ENCODE results near the gene LITAFD. TPM values are rescaled to one million over a fixed set of nuclear protein-coding genes. Genes with fewer than 3 reads are reported as not detected.

The LITAFD gene
- total RNA-seq, 1 donor from 2014 or later, result not detected

DNA sequence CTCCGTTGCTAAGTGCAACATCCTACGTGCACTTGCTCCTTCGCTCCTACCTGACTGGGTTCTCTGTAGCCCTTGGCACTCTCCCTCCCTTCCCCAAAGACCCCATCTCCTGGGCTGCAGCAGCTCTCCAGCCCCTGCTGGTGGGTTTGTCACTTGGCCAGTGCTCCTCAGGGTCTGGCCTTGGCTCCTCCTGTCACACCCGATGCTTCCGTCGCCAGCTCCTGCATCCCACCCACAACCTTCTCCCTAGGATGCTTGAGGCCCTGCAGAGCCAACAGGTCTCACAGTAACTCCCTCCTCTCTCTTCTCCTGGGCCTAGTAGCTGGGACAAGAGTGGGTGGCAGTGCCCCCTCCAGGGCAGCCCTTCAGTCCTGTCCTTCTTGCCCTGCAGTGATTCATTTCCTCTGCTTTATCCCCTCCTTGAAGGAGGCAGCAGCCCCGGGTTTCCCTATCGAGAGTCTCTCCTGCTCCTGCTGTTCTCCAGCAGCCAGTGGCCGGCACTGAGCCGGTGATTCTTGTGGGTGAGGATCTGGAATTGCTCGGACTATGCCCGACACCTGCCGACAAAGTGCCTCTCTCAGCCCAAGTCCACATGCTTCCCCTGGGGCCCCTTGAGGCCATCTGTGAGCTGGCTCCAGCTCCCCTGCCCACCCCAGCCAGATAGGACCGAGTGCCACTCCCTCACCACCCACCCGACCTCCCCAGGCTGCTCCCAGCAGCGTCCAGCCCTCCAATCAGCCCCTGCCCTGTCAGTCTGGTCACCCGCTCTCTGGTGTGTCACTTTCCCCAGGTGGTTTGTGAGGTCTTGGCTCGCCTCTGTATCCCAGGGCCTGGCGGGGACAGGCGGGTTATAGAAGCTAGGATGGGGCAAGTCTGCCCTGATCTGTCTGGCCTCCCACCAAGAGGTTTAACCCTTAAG, 3.8 kb downstream of the LITAFD start:
- no peaks in the 10 kb centered on the region for H3K9me3 Mint-ChIP-seq (ENCODE audit: unreplicated experiment)
- H3K27me3 Mint-ChIP-seq (ENCODE audit: unreplicated experiment), result no peaks in the 10 kb centered on the region
- H3K27ac Mint-ChIP-seq (ENCODE audit: unreplicated experiment), result no peak overlapping the region
- peaks cover 19% of the 10 kb centered on the region for H3K36me3 Mint-ChIP-seq (ENCODE audit: unreplicated experiment)
- TF ChIP-seq, protein P1, sequence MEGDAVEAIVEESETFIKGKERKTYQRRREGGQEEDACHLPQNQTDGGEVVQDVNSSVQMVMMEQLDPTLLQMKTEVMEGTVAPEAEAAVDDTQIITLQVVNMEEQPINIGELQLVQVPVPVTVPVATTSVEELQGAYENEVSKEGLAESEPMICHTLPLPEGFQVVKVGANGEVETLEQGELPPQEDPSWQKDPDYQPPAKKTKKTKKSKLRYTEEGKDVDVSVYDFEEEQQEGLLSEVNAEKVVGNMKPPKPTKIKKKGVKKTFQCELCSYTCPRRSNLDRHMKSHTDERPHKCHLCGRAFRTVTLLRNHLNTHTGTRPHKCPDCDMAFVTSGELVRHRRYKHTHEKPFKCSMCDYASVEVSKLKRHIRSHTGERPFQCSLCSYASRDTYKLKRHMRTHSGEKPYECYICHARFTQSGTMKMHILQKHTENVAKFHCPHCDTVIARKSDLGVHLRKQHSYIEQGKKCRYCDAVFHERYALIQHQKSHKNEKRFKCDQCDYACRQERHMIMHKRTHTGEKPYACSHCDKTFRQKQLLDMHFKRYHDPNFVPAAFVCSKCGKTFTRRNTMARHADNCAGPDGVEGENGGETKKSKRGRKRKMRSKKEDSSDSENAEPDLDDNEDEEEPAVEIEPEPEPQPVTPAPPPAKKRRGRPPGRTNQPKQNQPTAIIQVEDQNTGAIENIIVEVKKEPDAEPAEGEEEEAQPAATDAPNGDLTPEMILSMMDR (IDR thresholded peaks at IDR 0.05), result no peak
- H3K4me1 Mint-ChIP-seq (ENCODE audit: unreplicated experiment), result peaks cover 16% of the 10 kb centered on the region
- H3K4me3 Mint-ChIP-seq (ENCODE audit: unreplicated experiment), result no peak overlapping the region
- no peak for DNase-seq (ENCODE audit: extremely low spot score, unreplicated experiment)

DNA sequence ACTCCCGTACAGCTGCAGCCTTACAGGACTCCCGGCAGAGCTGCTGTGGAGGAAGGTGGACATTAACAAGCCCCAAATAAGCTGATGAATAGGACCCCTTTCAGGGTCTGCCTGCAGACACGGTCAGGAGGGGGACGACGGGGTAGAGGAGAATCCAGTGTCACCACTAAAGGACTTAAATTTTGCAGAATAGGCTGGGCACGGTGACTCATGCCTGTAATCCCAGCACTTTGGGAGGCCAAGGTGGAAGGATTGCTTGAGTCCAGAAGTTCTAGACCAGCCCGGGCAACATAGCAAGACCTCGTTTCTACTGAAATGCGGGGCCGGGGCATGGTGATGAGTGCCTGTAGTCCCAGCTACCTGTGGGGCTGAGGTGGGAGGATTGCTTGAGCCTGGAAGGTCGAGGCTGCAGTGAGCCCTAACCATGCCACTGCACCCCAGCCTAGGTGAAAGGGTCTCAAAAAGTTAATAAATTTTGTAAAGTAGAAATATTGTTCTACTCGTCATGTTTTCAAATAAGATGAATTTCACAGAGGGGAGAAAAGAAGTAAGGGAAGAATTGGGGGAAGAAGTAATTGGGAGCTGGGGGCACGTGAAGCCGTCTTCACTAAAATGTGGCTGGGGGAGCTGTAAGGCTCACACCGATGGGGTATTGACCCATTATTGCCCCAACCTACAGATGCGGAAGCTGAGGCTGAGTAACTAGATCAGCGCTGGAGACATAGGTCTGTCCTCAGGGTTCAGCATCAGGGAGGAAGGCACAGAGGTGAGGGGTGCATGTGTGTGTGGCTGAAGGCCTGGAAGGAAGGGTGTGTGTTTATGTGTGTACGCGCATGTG, 4.7 kb downstream of the LITAFD start:
- H3K4me3 Mint-ChIP-seq (ENCODE audit: unreplicated experiment), result no peak overlapping the region
- TF ChIP-seq, protein P1 (IDR thresholded peaks at IDR 0.05), result no peak

DNA sequence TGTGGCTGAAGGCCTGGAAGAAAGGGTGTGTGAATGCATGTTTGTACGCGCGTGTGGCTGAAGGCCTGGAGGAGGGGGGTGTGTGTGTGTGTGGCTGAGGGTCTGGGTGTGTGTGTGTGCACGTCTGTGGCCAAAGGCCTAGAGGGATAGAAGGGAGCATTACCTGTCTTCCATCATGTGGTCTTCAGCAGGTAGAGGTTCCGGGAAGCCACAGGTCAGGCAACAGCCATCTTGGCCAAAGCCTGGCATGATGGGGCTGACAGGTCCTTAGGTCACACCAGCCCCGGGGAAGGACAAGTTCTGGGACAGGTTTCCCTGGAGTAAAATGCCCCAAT, 5.2 kb downstream of the LITAFD start:
- Mint-ChIP-seq H3K4me1 (ENCODE audit: unreplicated experiment) (peaks cover 21% of the 10 kb centered on the region), H3K27ac (ENCODE audit: unreplicated experiment) (no peak overlapping the region), H3K4me3 (ENCODE audit: unreplicated experiment) (no peak overlapping the region)

More for the DNA sequence above, 4.7 kb downstream of the LITAFD start:
- no peaks in the 10 kb centered on the region for H3K9me3 Mint-ChIP-seq (ENCODE audit: unreplicated experiment)
- no peak overlapping the region for H3K27ac Mint-ChIP-seq (ENCODE audit: unreplicated experiment)
- H3K36me3 Mint-ChIP-seq (ENCODE audit: unreplicated experiment), result peaks cover 26% of the 10 kb centered on the region
- peaks cover 19% of the 10 kb centered on the region for H3K4me1 Mint-ChIP-seq (ENCODE audit: unreplicated experiment)
- H3K27me3 Mint-ChIP-seq (ENCODE audit: unreplicated experiment), result no peaks in the 10 kb centered on the region
- DNase-seq (ENCODE audit: extremely low spot score, unreplicated experiment), result no peak

DNA sequence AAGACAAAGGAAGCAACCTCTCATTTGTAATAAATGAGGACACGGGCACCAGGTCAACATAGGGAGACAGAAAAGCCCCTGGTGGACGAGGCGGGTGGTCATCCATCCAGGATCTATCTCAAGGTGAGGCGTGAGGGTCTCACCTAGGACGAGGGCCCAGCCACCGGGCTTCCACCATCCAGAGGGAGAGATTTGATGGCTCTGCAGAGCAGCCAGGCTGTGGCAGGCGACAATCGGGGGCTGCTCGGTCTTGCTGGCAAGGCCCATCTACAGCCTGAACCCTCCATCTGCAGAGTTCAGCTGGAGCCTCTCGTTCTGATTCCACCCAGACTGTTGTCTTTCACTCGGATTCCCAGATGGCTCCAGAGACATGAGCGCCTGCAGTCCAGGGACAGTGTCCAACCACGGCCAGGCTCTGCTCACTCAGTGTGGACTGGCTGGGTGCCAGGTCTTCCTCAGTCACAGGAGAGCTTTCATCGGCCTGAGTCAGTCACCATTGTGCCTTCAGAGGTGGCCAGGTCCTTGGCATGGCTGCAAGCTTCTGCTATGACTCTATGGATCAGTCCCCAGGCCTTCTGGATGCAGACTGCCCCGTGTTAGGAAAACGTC, 5.9 kb downstream of the LITAFD start:
- no peak for DNase-seq (ENCODE audit: extremely low spot score, unreplicated experiment)
- Mint-ChIP-seq H3K4me3 (ENCODE audit: unreplicated experiment) (no peak overlapping the region), H3K4me1 (ENCODE audit: unreplicated experiment) (peaks cover 21% of the 10 kb centered on the region), H3K9me3 (ENCODE audit: unreplicated experiment) (no peaks in the 10 kb centered on the region), H3K36me3 (ENCODE audit: unreplicated experiment) (peaks cover 31% of the 10 kb centered on the region), H3K27me3 (ENCODE audit: unreplicated experiment) (no peaks in the 10 kb centered on the region), H3K27ac (ENCODE audit: unreplicated experiment) (no peak overlapping the region)
- TF ChIP-seq, protein P1 (IDR thresholded peaks at IDR 0.05), result no peak

More for the DNA sequence above, 5.2 kb downstream of the LITAFD start:
- no peak for DNase-seq (ENCODE audit: extremely low spot score, unreplicated experiment)
- H3K9me3 Mint-ChIP-seq (ENCODE audit: unreplicated experiment), result no peaks in the 10 kb centered on the region
- H3K27me3 Mint-ChIP-seq (ENCODE audit: unreplicated experiment), result no peaks in the 10 kb centered on the region
- H3K36me3 Mint-ChIP-seq (ENCODE audit: unreplicated experiment), result peaks cover 26% of the 10 kb centered on the region
- TF ChIP-seq, protein P1 (IDR thresholded peaks at IDR 0.05), result no peak

Measured in osteocyte (in vitro differentiated cells).